HUES48 (cell line): ENCODE results near the gene ZC3H18.

Source experiments
- H3K27ac ChIP-seq: one replicate; pipeline ENCODE4 v1.7.0; 2013; ENCODE audit warnings: low read depth, low read length, inconsistent platforms
- H3K27me3 ChIP-seq: 2 replicates; pipeline ENCODE4 v1.6.1; 2013; ENCODE audit warnings: mild to moderate bottlenecking, low read length; ENCODE audit not compliant: control insufficient read depth, insufficient read depth
- H3K36me3 ChIP-seq: 2 replicates; pipeline ENCODE4 v1.6.1; 2013; ENCODE audit warnings: low read length; ENCODE audit not compliant: control insufficient read depth, insufficient read depth
- H3K4me1 ChIP-seq: 2 replicates; pipeline ENCODE4 v1.6.1; 2013; ENCODE audit warnings: mild to moderate bottlenecking, low read length; ENCODE audit not compliant: control insufficient read depth, insufficient read depth
- H3K4me3 ChIP-seq: 2 replicates; pipeline ENCODE4 v1.5.1; 2013; ENCODE audit warnings: mild to moderate bottlenecking, low read depth, low read length
- H3K9ac ChIP-seq: 2 replicates; pipeline ENCODE4 v1.6.1; 2013; ENCODE audit warnings: mild to moderate bottlenecking, low read depth, low read length, moderate library complexity
- H3K9me3 ChIP-seq: 2 replicates; pipeline ENCODE4 v1.6.1; 2013; ENCODE audit warnings: low read length; ENCODE audit not compliant: control insufficient read depth, insufficient read depth

ZC3H18 gene

DNA sequence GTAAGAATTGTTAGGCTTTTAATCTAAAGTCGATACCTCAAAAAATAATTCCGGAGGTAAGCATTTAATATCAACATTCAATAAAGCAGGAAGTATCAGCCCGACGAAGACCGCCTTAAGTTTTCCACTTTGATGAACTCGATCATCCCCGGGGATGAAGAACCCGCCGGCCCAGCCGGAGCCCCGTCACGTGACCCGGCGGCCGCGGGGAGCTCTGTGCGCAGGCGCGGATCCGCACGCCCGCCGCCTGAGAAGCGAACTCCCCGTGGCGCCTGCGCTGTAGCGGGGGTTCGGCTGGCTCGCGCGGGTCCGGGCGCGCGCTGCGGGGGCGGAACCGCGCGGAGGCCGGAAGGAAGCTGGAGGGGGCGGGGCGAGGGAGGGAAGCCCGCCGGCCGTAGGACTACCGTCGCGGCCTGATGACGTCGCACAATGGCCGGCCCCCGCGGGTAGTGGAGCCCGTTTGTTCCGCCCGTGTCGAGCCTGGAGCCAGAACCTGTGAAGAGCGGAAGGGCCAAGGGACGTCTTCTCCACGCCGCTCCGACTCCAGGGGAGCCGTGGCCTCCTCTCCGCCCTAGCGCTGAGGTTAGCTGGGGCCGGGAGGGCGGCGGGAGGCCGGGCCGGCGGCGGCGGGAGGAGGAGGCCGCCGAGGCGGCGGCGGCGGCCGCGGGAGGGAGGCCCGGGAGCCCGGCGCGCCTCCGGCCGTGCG, at the start of gene ZC3H18:
Gene ZC3H18 (plus strand): TSS at position 419 of the 706 bp plus-strand sequence. CDS start 6,721 bp downstream, outside the sequence.
- Histone ChIP-seq H3K27me3 (no peaks in the 10 kb centered on the region), H3K9ac (peak within 1 kb of the TSS; percentile 91), H3K4me3 (peak within 1 kb of the TSS; percentile 93), H3K9me3 (no peaks in the 10 kb centered on the region), H3K27ac (peak within 1 kb of the TSS; percentile 88), H3K4me1 (peaks cover 5% of the 10 kb centered on the region; the same call in 1 of the 2 replicates), H3K36me3 (peaks cover 27% of the 10 kb centered on the region)

DNA sequence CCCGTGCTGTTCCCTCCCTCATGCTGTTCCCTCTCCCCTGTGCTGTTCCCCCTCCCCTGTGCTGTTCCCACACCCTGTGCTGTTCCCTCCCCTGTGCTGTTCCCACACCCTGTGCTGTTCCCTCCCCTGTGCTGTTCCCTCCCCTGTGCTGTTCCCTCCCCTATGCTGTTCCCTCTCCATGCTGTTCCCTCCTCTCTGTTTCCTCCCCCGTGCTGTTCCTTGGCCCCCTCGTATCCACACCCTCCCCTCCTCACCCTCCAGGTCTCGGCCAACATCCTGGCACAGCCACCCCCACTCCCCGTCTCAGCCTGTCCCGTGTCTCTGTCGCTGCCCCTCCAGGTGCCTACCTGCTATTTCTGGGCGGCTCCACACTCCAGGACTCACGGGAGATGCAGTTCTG, 48.5 kb upstream of the ZC3H18 start:
- H3K4me1 ChIP-seq: no peaks in the 10 kb centered on the region
- no peak overlapping the region for H3K4me3 ChIP-seq
- no peaks in the 10 kb centered on the region for H3K27me3 ChIP-seq
- H3K36me3 ChIP-seq: no peaks in the 10 kb centered on the region
- H3K27ac ChIP-seq: no peak overlapping the region
- H3K9me3 ChIP-seq: no peaks in the 10 kb centered on the region
- H3K9ac ChIP-seq: no peak overlapping the region

DNA sequence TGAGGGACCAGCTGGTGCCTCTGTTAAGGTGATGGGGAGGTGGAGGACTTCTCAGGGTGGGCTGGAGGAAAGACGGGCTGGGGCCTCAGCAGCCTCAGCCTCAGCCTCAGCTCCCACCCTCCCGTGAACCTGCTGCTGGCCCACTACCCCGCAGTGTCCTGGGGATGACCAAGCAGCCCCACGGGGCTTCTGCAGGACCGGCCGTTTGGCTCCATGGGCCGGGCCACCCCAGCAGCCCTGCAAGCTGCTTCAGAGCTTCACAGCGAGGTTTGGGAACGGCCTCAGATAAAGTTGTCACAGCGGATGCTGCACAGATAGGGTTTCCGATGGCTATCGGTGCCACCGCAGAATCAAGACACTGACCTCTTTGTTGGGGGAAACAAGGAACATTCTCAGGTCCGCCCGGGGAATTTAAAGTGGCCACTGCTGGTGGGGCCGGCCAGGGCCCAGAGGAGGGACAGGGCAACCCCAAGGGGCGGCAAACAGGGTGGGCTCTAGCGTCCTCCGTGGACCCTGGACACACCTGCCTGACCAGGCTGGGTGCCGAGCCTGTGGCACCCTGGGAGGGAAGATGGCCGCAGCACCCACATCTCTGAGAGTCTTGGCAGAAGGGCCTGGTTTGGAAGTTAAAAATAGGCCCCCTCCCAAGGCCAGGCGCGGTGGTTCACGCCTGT, 47.8 kb upstream of the ZC3H18 start:
- H3K27ac ChIP-seq: no peak overlapping the region
- no peak overlapping the region for H3K4me3 ChIP-seq
- no peak overlapping the region for H3K9ac ChIP-seq
- no peaks in the 10 kb centered on the region for H3K27me3 ChIP-seq
- H3K9me3 ChIP-seq: no peaks in the 10 kb centered on the region
- no peaks in the 10 kb centered on the region for H3K36me3 ChIP-seq
- H3K4me1 ChIP-seq: no peaks in the 10 kb centered on the region; the same call in 1 of the 2 replicates

DNA sequence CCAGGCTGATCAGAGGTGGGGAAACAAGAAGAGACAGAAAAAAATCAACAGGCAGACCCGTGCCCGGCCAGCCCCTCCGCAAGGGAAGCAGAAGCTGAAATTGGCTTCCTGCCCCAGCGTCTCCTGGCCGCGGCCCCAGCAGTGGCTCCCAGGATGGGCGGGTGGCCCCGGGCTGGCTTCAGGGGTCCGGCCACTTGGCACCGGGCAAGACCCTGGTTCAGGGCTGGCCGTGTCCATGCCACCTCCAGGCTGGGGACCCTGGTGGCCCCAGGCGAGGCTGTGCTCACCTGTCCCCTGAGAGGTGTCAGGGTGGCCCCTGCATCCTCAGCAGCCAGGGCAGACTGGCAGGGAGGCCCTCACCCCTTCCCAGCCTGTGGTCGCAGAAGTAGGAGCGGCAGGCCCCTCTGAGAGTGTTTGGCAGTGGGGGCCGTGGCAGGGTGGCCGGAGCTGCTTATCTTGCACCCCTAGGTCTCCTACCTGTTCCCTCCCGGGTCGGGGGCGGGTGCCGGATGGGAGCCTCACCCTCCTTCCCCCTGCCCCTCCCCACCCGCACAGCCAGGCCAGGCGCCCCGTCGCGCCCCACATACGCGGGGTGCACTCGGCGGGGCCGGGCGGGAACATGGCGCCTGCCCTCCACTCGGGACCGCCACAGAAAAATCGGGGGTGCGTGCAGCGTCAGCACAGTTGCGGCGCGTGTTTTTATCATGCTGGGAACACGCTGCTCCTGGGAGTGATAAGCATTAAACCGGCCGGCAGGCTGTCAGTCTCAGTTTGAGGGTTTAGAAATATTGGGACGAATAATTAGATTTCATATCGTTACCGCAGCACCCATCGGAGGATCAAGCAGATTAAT, 46.7 kb upstream of the ZC3H18 start:
- no peaks in the 10 kb centered on the region; the same call in 1 of the 2 replicates for H3K4me1 ChIP-seq
- H3K9ac ChIP-seq: no peak overlapping the region
- H3K9me3 ChIP-seq: no peaks in the 10 kb centered on the region
- no peak overlapping the region for H3K4me3 ChIP-seq
- H3K36me3 ChIP-seq: no peaks in the 10 kb centered on the region
- no peaks in the 10 kb centered on the region for H3K27me3 ChIP-seq
- no peak overlapping the region for H3K27ac ChIP-seq

DNA sequence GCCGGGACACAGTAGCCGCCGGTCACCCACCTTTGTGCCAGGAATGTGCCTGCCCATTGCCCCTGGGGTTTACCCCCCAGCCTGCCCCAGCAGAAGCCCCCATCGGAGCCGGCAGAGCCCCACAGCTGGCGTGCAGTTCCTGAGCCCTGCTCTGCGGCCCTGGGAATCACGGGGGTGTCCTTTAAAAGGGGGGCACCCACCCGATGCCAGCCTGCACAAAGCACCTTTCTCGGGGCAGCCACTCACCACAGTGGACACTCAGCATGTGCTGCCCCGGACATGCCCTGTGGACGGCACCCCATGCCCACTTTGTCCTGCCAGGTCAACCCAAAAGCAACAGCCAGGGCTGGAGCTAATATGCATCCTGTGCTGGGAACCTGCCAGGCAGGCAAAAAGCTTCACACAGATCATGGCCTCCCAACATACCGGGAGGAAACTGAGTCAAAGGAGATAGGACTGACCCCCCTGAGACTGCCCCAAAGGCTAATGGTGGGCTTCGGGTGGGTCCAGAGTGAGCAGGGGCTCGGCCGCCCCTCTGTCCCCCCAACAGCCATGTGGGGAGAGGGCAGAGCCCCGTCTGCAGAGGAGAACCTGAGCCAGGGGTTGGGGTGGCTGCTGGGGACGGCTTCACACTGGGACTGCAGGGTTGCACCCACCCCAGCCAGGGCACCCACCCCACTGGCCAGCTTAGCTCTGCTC, 45.8 kb upstream of the ZC3H18 start:
- no peaks in the 10 kb centered on the region for H3K36me3 ChIP-seq
- no peaks in the 10 kb centered on the region; the same call in 1 of the 2 replicates for H3K4me1 ChIP-seq
- no peak overlapping the region for H3K27ac ChIP-seq
- no peaks in the 10 kb centered on the region for H3K27me3 ChIP-seq
- no peak overlapping the region for H3K4me3 ChIP-seq
- H3K9me3 ChIP-seq: no peaks in the 10 kb centered on the region
- H3K9ac ChIP-seq: no peak overlapping the region

DNA sequence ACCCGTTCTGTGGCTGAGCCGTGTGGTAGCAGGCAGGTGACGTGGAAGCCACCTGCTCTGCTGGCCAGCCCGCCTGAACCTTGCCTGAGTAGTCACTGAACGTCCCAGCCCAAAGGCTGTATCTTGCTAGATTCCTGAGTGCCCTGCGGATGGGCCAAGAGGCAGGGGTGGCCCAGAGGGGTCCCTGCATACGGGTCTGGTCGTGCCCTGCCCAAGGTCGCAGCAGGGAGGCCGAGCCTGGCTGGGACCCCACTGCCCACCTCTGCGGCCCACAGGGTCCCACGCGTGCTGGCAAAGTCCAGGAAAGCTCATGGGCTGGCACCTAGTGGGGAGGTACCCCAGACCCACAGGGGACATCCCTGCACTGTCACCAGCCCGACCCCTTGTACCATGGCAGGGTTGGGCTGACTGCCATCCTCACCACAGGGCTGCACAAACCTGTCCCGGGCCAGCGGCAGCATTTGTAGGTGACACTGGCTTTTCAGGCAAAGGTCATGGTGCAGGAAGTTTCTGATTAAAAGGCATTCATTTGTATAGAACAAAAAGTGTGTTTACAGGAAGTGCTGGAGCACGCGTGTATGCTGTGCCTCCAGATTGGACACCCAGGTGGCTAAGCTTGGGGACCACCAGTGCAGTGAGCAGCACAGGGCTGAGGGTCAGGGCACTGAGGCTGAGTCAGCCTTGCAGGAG, 45.1 kb upstream of the ZC3H18 start:
- H3K4me1 ChIP-seq: no peaks in the 10 kb centered on the region; the same call in 1 of the 2 replicates

DNA sequence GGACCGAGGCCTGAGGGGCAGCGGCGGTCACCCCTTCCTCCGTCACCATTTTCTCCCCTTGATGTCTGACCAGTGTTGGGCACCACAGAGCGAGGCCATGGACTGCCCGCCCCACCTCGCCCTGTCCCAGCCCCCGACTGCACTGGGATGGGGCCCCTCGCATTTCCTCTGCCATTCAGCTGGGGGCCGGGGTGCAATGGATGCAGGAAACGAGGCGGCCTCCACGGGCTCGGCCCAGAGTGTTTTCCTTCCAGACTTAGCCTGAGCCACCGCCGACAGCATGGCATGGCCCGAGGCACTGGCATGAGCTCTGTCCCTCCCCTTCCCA, 44.6 kb upstream of the ZC3H18 start:
- no peaks in the 10 kb centered on the region for H3K27me3 ChIP-seq
- no peaks in the 10 kb centered on the region for H3K9me3 ChIP-seq
- H3K36me3 ChIP-seq: peaks cover 9% of the 10 kb centered on the region; the same call in 1 of the 2 replicates
- H3K4me3 ChIP-seq: no peak overlapping the region
- H3K9ac ChIP-seq: no peak overlapping the region
- H3K4me1 ChIP-seq: no peaks in the 10 kb centered on the region; the same call in 1 of the 2 replicates
- no peak overlapping the region for H3K27ac ChIP-seq

More for the DNA sequence above, 45.1 kb upstream of the ZC3H18 start:
- Histone ChIP-seq H3K9ac (no peak overlapping the region), H3K9me3 (no peaks in the 10 kb centered on the region), H3K27ac (no peak overlapping the region), H3K36me3 (peaks cover 5% of the 10 kb centered on the region; the same call in 1 of the 2 replicates), H3K4me3 (no peak overlapping the region), H3K27me3 (no peaks in the 10 kb centered on the region)

DNA sequence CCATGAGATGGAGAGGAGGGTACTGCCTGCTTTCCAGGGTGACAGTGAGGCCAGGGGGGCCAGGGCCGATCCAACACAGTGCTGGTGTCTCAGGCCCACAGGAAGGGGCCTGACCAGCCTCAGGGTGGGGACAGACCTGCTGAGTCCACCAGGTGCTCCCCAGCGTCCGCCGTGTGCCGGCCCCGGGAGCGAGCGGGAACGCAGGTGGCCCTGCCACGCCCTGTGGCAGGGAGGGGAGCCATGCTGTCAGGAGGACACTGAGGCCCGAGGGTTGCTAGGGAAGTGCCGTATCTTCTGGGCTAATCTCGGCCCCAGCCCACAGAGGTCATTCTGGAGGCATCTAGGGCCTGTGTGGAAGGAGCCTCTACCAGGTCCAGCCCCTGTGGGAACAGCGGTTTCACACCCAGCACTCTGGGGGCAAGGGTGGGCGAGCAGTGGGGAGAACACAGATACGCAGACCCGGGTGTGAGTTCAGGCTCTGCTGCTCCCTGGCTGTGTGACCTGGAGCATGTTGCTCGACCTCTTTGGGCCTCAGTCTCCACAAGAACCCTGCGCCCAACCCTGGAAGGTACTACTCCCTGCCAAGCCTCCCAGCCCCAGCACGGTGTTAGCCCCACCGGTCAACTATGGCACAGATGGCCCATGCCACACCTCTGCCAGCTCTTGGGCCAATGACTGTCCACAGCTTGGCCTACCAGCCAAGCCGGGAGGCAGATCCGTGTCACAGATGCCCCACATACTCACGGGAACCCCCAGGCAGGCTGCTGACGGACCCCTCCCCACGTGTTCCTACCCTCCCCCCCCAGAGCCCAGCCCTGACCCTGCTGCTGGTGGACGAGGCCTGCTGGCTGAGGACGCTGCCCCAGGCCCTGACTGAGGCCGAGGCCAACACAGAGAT, 43.9 kb upstream of the ZC3H18 start:
- H3K27me3 ChIP-seq: no peaks in the 10 kb centered on the region
- no peak overlapping the region for H3K9ac ChIP-seq
- H3K4me3 ChIP-seq: no peak overlapping the region
- H3K9me3 ChIP-seq: no peaks in the 10 kb centered on the region
- peaks cover 9% of the 10 kb centered on the region; the same call in 1 of the 2 replicates for H3K36me3 ChIP-seq
- no peaks in the 10 kb centered on the region; the same call in 1 of the 2 replicates for H3K4me1 ChIP-seq
- H3K27ac ChIP-seq: no peak overlapping the region

DNA sequence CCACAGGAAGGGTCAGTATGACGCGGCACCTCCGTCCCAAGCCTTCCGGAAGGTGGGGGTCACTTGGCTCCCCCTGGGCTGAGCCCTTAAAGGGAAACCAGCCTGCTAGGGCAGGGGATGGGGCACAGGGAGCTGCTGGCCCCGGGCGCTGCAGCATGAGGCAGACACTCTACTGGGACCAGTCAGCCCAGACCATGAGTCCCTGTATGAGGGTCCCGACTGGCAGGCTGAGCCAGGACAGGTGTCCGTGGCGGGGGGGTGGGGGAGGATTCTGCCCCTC, 43.4 kb upstream of the ZC3H18 start:
- Histone ChIP-seq H3K4me3 (no peak overlapping the region), H3K36me3 (peaks cover 9% of the 10 kb centered on the region; the same call in 1 of the 2 replicates), H3K4me1 (no peaks in the 10 kb centered on the region; the same call in 1 of the 2 replicates), H3K9me3 (no peaks in the 10 kb centered on the region), H3K27me3 (no peaks in the 10 kb centered on the region), H3K27ac (no peak overlapping the region), H3K9ac (no peak overlapping the region)
